Measurements from ENCODE around the gene AMPH. TPM values are rescaled to one million over a fixed set of nuclear protein-coding genes. Genes with fewer than 3 reads are reported as not detected.
A peak's percentile ranks its signal among the peaks of the same experiment; 100 is the strongest.

AMPH gene
- total RNA-seq, 2 experiments from 2014 or later: 0.23 TPM; not detected in 1

DNA sequence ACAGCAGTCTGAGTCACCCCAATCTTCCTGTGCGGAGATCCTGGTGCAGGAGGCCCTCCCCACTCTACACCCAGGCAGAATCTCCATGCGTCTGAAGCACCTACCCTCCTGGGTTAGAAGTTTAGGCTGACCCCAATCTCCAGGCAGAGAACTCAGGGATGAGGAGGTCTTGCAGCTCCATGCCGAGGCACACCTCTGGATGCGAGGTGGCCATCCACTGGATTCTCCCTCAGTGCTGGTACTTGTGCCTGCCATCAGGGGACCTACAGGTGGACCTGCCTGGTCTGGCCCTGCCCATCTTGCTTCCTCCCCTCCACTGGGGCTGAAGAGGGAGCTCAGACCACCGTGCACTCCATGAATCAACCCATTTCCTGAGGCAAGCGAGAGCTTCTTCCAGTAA lies 28.8 kb upstream of the AMPH start:
- Mint-ChIP-seq H3K4me1 (no peaks in the 10 kb centered on the region), H3K9me3 (no peaks in the 10 kb centered on the region), H3K27me3 (peaks cover 14% of the 10 kb centered on the region), H3K4me3 (no peak overlapping the region), H3K36me3 (ENCODE audit: low read depth) (no peaks in the 10 kb centered on the region), H3K27ac (no peak overlapping the region)
- ChIA-PET CTCF (interaction anchor here (0.8 to 1.5 kb wide), 11 partner anchors 11 to 324 kb away, joined by 3 to 4 read pairs (median 3); no protein-coding TSS in a partner anchor), POLR2A (no interaction called here)
- no peak for DNase-seq

DNA sequence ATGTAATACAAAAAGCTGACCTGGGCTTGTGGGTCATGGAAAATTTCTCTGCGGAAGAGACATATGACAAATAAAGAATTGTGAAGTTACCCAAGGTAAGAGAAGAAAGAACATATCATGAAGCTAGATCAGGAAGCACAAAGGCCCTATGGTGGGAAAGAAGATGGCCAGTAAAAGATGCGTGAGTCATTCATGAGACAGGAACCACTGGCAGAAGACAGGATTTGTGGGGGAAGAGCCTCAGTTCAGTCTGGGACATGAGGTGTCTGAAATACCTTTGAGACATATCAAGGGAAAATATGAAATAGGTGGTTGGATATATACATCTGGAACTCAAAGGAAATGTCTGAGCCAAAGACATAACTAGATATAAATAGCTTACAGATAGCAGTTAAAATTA lies 27.7 kb upstream of the AMPH start:
- Mint-ChIP-seq H3K4me3 (no peak overlapping the region), H3K4me1 (no peaks in the 10 kb centered on the region)
- CTCF ChIA-PET: interaction anchor here (0.9 to 2.0 kb wide), 2 partner anchors 15 to 21 kb away, joined by 3 to 4 read pairs; no protein-coding TSS in a partner anchor

DNA sequence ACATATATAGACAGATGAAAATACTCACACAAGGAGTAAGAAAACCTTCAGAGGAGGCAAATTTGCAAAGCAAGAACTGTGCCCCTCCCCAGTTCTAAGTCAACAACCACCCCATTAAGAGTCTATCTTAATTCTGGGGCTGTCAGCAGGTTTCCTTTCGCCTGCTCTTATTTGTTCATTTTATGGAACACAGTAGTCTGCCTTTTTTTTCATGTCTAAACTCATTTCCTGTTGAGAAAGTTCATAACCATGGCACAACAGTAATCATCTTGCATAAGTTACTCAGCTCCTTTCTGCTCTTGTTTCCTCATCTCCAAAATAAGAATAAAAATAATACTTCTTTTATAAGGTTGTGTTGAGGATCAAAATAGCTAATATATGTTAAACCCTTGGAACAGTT lies 25.8 kb upstream of the AMPH start:
- CTCF ChIA-PET: no interaction called here
- POLR2A ChIA-PET: no interaction called here
- Mint-ChIP-seq H3K4me3 (no peak overlapping the region), H3K4me1 (no peaks in the 10 kb centered on the region), H3K36me3 (ENCODE audit: low read depth) (no peaks in the 10 kb centered on the region), H3K27ac (no peak overlapping the region), H3K9me3 (no peaks in the 10 kb centered on the region), H3K27me3 (peaks cover 7% of the 10 kb centered on the region)
- no peak for DNase-seq

More for the DNA sequence above, 27.7 kb upstream of the AMPH start:
- Mint-ChIP-seq H3K27me3 (peaks cover 11% of the 10 kb centered on the region), H3K27ac (no peak overlapping the region), H3K9me3 (no peaks in the 10 kb centered on the region), H3K36me3 (ENCODE audit: low read depth) (no peaks in the 10 kb centered on the region)
- POLR2A ChIA-PET: no interaction called here
- DNase-seq: no peak

GRCh38 chr7:38655833-38656774 lies 24.9 kb upstream of the AMPH start:
- Mint-ChIP-seq H3K27me3 (no peaks in the 10 kb centered on the region), H3K4me3 (no peak overlapping the region), H3K4me1 (no peaks in the 10 kb centered on the region), H3K9me3 (no peaks in the 10 kb centered on the region), H3K27ac (no peak overlapping the region), H3K36me3 (ENCODE audit: low read depth) (no peaks in the 10 kb centered on the region)
- CTCF ChIA-PET: no interaction called here
- DNase-seq: no peak
- POLR2A ChIA-PET: no interaction called here

DNA sequence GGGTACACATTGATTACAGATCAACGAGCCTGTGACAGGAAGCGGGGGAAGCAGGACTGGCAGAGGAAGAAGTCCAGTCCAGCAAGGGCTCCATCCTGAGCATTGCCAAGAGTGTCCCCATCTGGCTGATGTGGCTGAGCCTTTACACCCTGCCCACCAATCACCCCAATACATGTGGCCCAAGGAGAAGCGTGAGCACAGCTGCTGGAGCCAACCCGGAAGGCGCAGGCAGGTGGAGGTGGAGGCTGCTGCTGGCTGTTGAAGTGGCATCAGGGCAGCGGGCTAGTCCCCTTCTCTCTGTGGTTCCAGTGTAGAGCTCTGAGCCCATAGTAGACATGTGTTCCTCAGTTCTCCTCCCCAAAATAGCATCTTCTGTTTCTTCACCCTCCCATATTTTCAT lies 6.8 kb upstream of the AMPH start:
- Mint-ChIP-seq H3K36me3 (ENCODE audit: low read depth) (no peaks in the 10 kb centered on the region), H3K4me3 (no peak overlapping the region), H3K4me1 (no peaks in the 10 kb centered on the region), H3K9me3 (no peaks in the 10 kb centered on the region), H3K27me3 (peaks cover 18% of the 10 kb centered on the region), H3K27ac (no peak overlapping the region)
- ChIA-PET CTCF (no interaction called here), POLR2A (no interaction called here)
- no peak for DNase-seq

- H3K9me3 Mint-ChIP-seq: no peaks in the 10 kb centered on the region
- H3K27me3 Mint-ChIP-seq: peaks cover 51% of the 10 kb centered on the region
- no peak for DNase-seq
- H3K4me3 Mint-ChIP-seq: no peak overlapping the region
- POLR2A ChIA-PET: no interaction called here
- peaks cover 4% of the 10 kb centered on the region for H3K4me1 Mint-ChIP-seq
- H3K27ac Mint-ChIP-seq: no peak overlapping the region
- H3K36me3 Mint-ChIP-seq (ENCODE audit: low read depth): no peaks in the 10 kb centered on the region
- CTCF ChIA-PET: interaction anchor here (0.6 kb wide), 1 partner anchor 659 kb away, joined by 3 read pairs; no protein-coding TSS in a partner anchor
Measured at GRCh38 chr7:38632411-38632810, 1.2 kb upstream of the AMPH start.

GRCh38 chr7:38629651-38630510 lies 1.3 kb downstream of the AMPH start:
- Mint-ChIP-seq H3K4me1 (peaks cover 4% of the 10 kb centered on the region), H3K36me3 (ENCODE audit: low read depth) (no peaks in the 10 kb centered on the region)
- CTCF ChIA-PET: no interaction called here

GRCh38 chr7:38628630-38629385 lies 2.4 kb downstream of the AMPH start:
- CTCF ChIA-PET: no interaction called here
- Mint-ChIP-seq H3K36me3 (ENCODE audit: low read depth) (no peaks in the 10 kb centered on the region), H3K27me3 (peaks cover 66% of the 10 kb centered on the region), H3K4me1 (peaks cover 4% of the 10 kb centered on the region), H3K27ac (no peak overlapping the region), H3K4me3 (no peak overlapping the region), H3K9me3 (peaks cover 8% of the 10 kb centered on the region)
- POLR2A ChIA-PET: no interaction called here
- no peak for DNase-seq

More at GRCh38 chr7:38629651-38630510, 1.3 kb downstream of the AMPH start:
- no peak for DNase-seq
- peaks cover 4% of the 10 kb centered on the region for H3K9me3 Mint-ChIP-seq
- H3K4me3 Mint-ChIP-seq: peak overlapping the region; percentile 35
- peaks cover 65% of the 10 kb centered on the region for H3K27me3 Mint-ChIP-seq
- POLR2A ChIA-PET: no interaction called here
- H3K27ac Mint-ChIP-seq: no peak overlapping the region

DNA sequence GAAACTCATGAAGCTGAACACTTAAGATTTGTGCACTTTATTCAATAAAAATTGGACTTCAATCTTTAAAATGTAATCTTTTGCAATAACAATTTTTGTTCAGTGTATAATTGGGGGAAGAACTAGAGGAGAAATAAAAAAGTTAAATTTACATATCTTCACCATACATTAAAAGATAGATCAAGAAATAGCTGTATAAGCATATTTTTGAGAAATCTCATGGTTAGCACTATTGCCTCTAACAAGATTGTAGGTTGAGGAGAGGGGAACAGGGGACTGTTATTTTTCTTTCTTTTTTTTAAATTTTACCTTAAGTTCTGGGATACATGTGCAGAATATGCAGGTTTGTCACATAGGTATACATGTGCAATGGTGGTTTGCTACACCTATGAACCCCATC lies 5.3 kb downstream of the AMPH start:
- no peak for DNase-seq
- no peak overlapping the region for H3K27ac Mint-ChIP-seq
- ChIA-PET POLR2A (no interaction called here), CTCF (no interaction called here)
- H3K4me3 Mint-ChIP-seq: no peak overlapping the region
- H3K9me3 Mint-ChIP-seq: peaks cover 8% of the 10 kb centered on the region
- peaks cover 2% of the 10 kb centered on the region for H3K4me1 Mint-ChIP-seq
- peaks cover 48% of the 10 kb centered on the region for H3K27me3 Mint-ChIP-seq
- no peaks in the 10 kb centered on the region for H3K36me3 Mint-ChIP-seq (ENCODE audit: low read depth)

- H3K27ac Mint-ChIP-seq: no peak overlapping the region
- POLR2A ChIA-PET: no interaction called here
- H3K36me3 Mint-ChIP-seq (ENCODE audit: low read depth): no peaks in the 10 kb centered on the region
- CTCF ChIA-PET: interaction anchor here (0.8 kb wide), 1 partner anchor 44 kb away, joined by 3 read pairs; no protein-coding TSS in a partner anchor
- H3K4me1 Mint-ChIP-seq: no peaks in the 10 kb centered on the region
- H3K4me3 Mint-ChIP-seq: no peak overlapping the region
- no peaks in the 10 kb centered on the region for H3K9me3 Mint-ChIP-seq
- H3K27me3 Mint-ChIP-seq: peaks cover 25% of the 10 kb centered on the region
- no peak for DNase-seq
Measured at GRCh38 chr7:38615665-38616064, 15.5 kb downstream of the AMPH start.

DNA sequence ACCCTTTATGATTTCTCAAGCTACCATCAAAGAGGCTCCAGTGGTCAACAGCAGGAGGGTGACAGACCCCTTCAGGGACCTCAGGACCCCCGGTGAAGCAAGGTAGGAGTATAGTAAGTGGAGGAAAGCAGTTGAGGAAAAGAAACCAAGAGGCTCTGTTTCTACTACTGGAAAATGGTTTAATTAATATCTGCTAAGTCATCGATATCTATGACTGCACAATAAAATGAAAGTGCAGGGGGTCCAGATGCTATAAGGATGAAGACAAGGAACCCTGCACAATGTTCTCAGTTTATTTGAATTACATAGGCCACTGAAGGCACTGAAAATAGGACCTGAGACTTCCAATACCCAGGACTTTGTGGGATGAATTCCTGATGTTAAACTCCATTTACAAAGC lies 23.7 kb downstream of the AMPH start:
- Mint-ChIP-seq H3K9me3 (no peaks in the 10 kb centered on the region), H3K27ac (no peak overlapping the region), H3K4me1 (no peaks in the 10 kb centered on the region), H3K27me3 (peaks cover 18% of the 10 kb centered on the region), H3K4me3 (no peak overlapping the region), H3K36me3 (ENCODE audit: low read depth) (no peaks in the 10 kb centered on the region)
- ChIA-PET POLR2A (no interaction called here), CTCF (no interaction called here)
- DNase-seq: no peak

DNA sequence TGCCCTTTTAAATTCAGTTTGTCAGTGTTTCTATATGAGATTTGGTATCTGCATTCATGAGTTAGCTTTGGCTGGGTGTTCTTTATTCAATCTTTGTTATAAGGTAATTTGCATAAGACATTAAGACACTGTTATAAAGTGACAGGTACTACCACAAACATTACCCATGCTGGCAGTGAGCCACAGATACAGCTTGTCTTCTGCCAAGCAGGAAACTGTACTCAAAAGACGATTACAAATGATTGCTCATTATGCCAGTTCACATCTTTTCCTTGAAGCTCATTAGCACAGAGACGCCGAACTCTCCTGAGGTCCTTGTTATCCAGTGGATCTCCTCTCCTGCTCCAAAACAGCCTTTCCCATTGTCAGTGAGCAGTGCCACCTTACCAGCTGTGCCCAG lies 30.4 kb downstream of the AMPH start:
- no peaks in the 10 kb centered on the region for H3K9me3 Mint-ChIP-seq
- H3K4me3 Mint-ChIP-seq: no peak overlapping the region
- ChIA-PET POLR2A (no interaction called here), CTCF (no interaction called here)
- no peaks in the 10 kb centered on the region for H3K4me1 Mint-ChIP-seq
- H3K27ac Mint-ChIP-seq: no peak overlapping the region
- H3K27me3 Mint-ChIP-seq: no peaks in the 10 kb centered on the region
- DNase-seq: no peak
- no peaks in the 10 kb centered on the region for H3K36me3 Mint-ChIP-seq (ENCODE audit: low read depth)

DNA sequence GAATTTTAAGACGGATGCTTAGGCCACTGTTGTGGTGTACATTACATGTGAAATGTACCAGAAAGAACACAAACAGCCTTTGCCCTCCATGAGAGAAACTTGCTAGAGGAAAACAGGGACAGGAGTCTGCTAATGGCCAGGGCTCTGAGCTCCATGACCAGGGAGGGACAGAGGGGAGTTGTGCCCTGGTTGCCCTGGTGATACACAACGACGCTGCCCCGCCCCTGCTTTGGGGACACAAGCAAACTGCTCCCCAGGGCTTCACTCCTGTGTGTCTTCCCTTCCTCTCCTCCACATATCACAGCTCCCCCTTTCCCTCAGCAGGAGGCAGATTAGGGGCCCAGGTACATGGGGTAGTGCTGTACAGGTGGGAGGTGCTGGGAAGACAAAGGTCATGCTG lies 36.2 kb downstream of the AMPH start:
- ChIA-PET CTCF (no interaction called here), POLR2A (no interaction called here)
- DNase-seq: no peak
- H3K9me3 Mint-ChIP-seq: no peaks in the 10 kb centered on the region
- H3K4me1 Mint-ChIP-seq: no peaks in the 10 kb centered on the region
- H3K36me3 Mint-ChIP-seq (ENCODE audit: low read depth): no peaks in the 10 kb centered on the region
- no peaks in the 10 kb centered on the region for H3K27me3 Mint-ChIP-seq
- no peak overlapping the region for H3K4me3 Mint-ChIP-seq
- no peak overlapping the region for H3K27ac Mint-ChIP-seq
